PC-9 (cell line): ENCODE results near the gene INTS4. TPM values are rescaled to one million over a fixed set of nuclear protein-coding genes. Genes with fewer than 3 reads are reported as not detected.
"Not testable (repeated sequence)": the region's sequence is repeated elsewhere in the genome, so short reads cannot be mapped to it uniquely, and the experiment has no call there.

Experiments used
- BruUV-seq: library from RNA; stranded (reverse); fragments of 400-500 nt; replicated peaks from 2 replicates; lab custom pipeline; 2021; lab: Mats Ljungman, UMichigan
- CTCF ChIA-PET: fragments of 300-600 bp; sonication (Branson Sonifier 250); formaldehyde crosslinking; loops from one replicate; lab custom pipeline; 2022; ENCODE audit warnings: antibody characterized with exemption; lab: Charles Lee
- POLR2A ChIA-PET: fragments of 300-600 bp; sonication (Branson Sonifier 250); formaldehyde crosslinking; loops from one replicate; lab custom pipeline; 2022; ENCODE audit warnings: antibody characterized with exemption; ENCODE audit not compliant: unreplicated experiment; lab: Charles Lee
- DNase-seq, 2 experiments: peaks; one replicate each; pipeline versions ENCODE4 v3.0.0 to v3.0.0-alpha.2; 2015 to 2022; ENCODE audit warnings: mixed read lengths in 1 of 2
- H2AFZ ChIP-seq: fragments of 200-600 bp; sonication (generic); 2 replicates; pipeline ENCODE4 v1.8.1; 2017; ENCODE audit warnings: antibody characterized with exemption
- H3F3A ChIP-seq: fragments of 200-600 bp; sonication (generic); 2 replicates; pipeline ENCODE4 v1.8.1; 2017; ENCODE audit warnings: antibody characterized with exemption, mild to moderate bottlenecking, low read depth; ENCODE audit not compliant: insufficient read depth
- H3K27ac ChIP-seq: fragments of 200-600 bp; sonication (generic); 2 replicates; pipeline ENCODE4 v1.6.1; 2016; ENCODE audit warnings: mixed run types
- H3K27me3 ChIP-seq: fragments of 200-600 bp; sonication (generic); 2 replicates; pipeline ENCODE4 v1.6.1; 2016; ENCODE audit warnings: low read depth, mixed run types; ENCODE audit not compliant: insufficient read depth
- H3K36me3 ChIP-seq: fragments of 200-600 bp; sonication (generic); 2 replicates; pipeline ENCODE4 v1.6.1; 2016; ENCODE audit warnings: low read depth, mixed run types
- H3K4me1 ChIP-seq: fragments of 200-600 bp; sonication (generic); replicated peaks from 2 replicates; pipeline ENCODE4 v1.6.1; 2016; ENCODE audit warnings: mixed run types; ENCODE audit not compliant: insufficient read depth
- H3K4me2 ChIP-seq: fragments of 200-600 bp; sonication (generic); 2 replicates; pipeline ENCODE4 v1.6.1; 2017; ENCODE audit warnings: mixed run types
- H3K4me3 ChIP-seq: fragments of 200-600 bp; sonication (generic); 2 replicates; pipeline ENCODE4 v1.6.1; 2016; ENCODE audit warnings: mixed run types
- H3K79me2 ChIP-seq: fragments of 200-600 bp; sonication (generic); 2 replicates; pipeline ENCODE4 v1.6.1; 2017; ENCODE audit warnings: low read depth, mixed run types
- H3K9me2 ChIP-seq: fragments of 200-600 bp; sonication (generic); 2 replicates; pipeline ENCODE4 v1.8.1; 2017; ENCODE audit warnings: mild to moderate bottlenecking; ENCODE audit not compliant: insufficient read depth
- H3K9me3 ChIP-seq: fragments of 200-600 bp; sonication (generic); 2 replicates; pipeline ENCODE4 v1.8.1; 2016; ENCODE audit warnings: low read depth; ENCODE audit not compliant: insufficient read depth
- H4K20me1 ChIP-seq: fragments of 200-600 bp; sonication (generic); 2 replicates; pipeline ENCODE4 v1.8.1; 2017; ENCODE audit not compliant: insufficient read depth
- EZH2 ChIP-seq: fragments of 200-600 bp; sonication (generic); IDR thresholded peaks from 2 replicates; pipeline ENCODE4 v1.8.0; 2017; ENCODE audit warnings: antibody characterized with exemption, low read depth
- intact Hi-C: fragments of 100-400 bp; cut with micrococcal nuclease; formaldehyde crosslinking; loops from one replicate; pipeline ENCODE4 v1.10.0; 2022; ENCODE audit not compliant: unreplicated experiment
- total RNA-seq: library from RNA; stranded (reverse); gene quantifications from 2 replicates; pipeline ENCODE4 v1.2.3, GENCODE V29; 2021
- TF ChIP-seq, protein P1 (sequence below): fragments of 200-600 bp; sonication (generic); conservative IDR thresholded peaks from 2 replicates; pipeline ENCODE4 v1.6.1; 2017; ENCODE audit warnings: mixed run types, antibody characterized with exemption, mild to moderate bottlenecking, moderate library complexity

INTS4 gene
- total RNA-seq, 1 experiment from 2014 or later = 53.8 TPM

DNA sequence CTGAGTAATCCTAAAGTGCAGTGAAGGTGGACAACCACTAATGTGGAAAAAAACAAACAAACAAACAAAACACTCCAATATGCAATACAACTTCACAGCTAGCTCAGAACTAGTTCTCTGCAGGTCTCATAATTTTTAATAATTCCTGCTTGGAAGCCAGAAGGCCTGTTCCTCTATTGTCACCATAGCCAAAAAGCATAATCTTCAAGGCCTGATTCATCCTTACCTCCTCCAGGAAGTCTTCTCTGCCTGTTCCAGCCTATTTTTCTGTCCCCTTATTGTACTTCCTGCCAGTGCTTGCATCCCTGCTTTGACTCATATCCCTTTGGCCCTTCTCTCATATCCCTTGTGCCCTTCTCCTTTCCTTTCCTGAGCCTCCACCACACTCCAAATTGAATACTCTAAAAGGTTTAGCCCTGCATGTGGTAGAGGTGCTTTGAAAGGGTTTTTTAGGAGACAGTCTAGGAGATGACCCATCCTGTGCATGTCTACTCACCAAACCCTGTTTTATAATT, 104.3 kb downstream of the INTS4 start:
- not testable (repeated sequence) for BruUV-seq, H3K27ac ChIP-seq

DNA sequence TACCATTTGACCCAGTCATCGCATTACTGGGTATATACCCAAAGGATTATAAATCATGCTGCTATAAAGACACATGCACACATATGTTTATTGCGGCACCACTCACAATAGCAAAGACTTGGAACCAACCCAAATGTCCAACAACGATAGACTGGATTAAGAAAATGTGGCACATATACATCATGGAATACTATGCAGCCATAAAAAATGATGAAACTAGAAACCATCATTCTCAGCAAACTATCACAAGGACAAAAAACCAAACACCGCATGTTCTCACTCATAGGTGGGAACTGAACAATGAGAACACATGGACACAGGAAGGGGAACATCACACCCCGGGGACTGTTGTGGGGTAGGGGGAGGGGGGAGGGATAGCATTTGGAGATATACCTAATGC, 105.4 kb downstream of the INTS4 start:
- H2AFZ ChIP-seq, POLR2A ChIA-PET, BruUV-seq, DNase-seq, H3K27ac ChIP-seq, H3K9me2 ChIP-seq, CTCF ChIA-PET, H4K20me1 ChIP-seq, H3K4me3 ChIP-seq, H3F3A ChIP-seq, H3K79me2 ChIP-seq, H3K4me2 ChIP-seq, H3K27me3 ChIP-seq, H3K9me3 ChIP-seq, H3K4me1 ChIP-seq, intact Hi-C loops: not testable (repeated sequence)
- 0 out of 2 replicates have a peak, but pooled peaks cover 16% of the 10 kb centered on the region for H3K36me3 ChIP-seq

More for the DNA sequence above, 104.3 kb downstream of the INTS4 start:
- H3K9me2 ChIP-seq, H3K27me3 ChIP-seq, H3K9me3 ChIP-seq, POLR2A ChIA-PET, intact Hi-C loops, CTCF ChIA-PET, H4K20me1 ChIP-seq, H2AFZ ChIP-seq, H3K4me3 ChIP-seq, H3K79me2 ChIP-seq, H3K4me1 ChIP-seq, DNase-seq, H3F3A ChIP-seq, H3K4me2 ChIP-seq: not testable (repeated sequence)
- 0 out of 2 replicates have a peak, but pooled peaks cover 16% of the 10 kb centered on the region for H3K36me3 ChIP-seq

- TF ChIP-seq, protein P1, sequence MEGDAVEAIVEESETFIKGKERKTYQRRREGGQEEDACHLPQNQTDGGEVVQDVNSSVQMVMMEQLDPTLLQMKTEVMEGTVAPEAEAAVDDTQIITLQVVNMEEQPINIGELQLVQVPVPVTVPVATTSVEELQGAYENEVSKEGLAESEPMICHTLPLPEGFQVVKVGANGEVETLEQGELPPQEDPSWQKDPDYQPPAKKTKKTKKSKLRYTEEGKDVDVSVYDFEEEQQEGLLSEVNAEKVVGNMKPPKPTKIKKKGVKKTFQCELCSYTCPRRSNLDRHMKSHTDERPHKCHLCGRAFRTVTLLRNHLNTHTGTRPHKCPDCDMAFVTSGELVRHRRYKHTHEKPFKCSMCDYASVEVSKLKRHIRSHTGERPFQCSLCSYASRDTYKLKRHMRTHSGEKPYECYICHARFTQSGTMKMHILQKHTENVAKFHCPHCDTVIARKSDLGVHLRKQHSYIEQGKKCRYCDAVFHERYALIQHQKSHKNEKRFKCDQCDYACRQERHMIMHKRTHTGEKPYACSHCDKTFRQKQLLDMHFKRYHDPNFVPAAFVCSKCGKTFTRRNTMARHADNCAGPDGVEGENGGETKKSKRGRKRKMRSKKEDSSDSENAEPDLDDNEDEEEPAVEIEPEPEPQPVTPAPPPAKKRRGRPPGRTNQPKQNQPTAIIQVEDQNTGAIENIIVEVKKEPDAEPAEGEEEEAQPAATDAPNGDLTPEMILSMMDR = no peak
- TF ChIP-seq EZH2 = no peak
- Histone ChIP-seq H3K9me3 (no peaks in the 10 kb centered on the region), H3K4me1 (no peaks in the 10 kb centered on the region), H3K9me2 (no peaks in the 10 kb centered on the region), H4K20me1 (no peaks in the 10 kb centered on the region), H3K27me3 (no peaks in the 10 kb centered on the region), H3K27ac (no peak overlapping the region), H2AFZ (no peak overlapping the region), H3F3A (peaks cover 3% of the 10 kb centered on the region; the same call in 1 of the 2 replicates), H3K79me2 (no peaks in the 10 kb centered on the region), H3K36me3 (0 out of 2 replicates have a peak, but pooled peaks cover 9% of the 10 kb centered on the region), H3K4me3 (no peak overlapping the region), H3K4me2 (no peak overlapping the region)
- DNase-seq = no peak
- BruUV-seq = no TSS peak
- POLR2A ChIA-PET = no interaction called here
- CTCF ChIA-PET = no interaction called here
- intact Hi-C loops = no loop called here
These were observed 108.1 kb downstream of the INTS4 start for GRCh38 chr11:77886401-77886800.

DNA sequence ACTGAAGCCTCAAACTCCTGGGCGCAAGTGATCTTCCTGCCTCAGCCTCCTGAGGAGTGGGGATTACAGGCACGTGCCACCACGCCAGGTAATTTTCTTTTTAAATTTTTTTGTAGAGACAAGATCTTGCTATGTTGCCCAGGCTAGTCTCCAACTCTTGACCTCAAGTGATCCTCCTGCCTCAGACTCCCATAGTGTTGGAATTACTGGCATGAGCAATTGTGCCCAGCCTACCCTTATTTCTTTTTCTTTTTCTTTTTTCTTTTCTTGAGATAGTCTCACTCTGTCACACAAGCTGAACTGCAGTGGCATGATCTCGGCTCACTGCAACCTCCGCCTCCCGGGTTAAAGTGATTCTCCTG, 109.7 kb downstream of the INTS4 start:
- H3K4me2 ChIP-seq = no peak overlapping the region
- no peaks in the 10 kb centered on the region for H4K20me1 ChIP-seq
- H3K27me3 ChIP-seq = no peaks in the 10 kb centered on the region
- peaks cover 3% of the 10 kb centered on the region; the same call in 1 of the 2 replicates for H3F3A ChIP-seq
- no peak for TF ChIP-seq EZH2
- TF ChIP-seq, protein P1 = no peak
- H3K9me2 ChIP-seq = no peaks in the 10 kb centered on the region
- no peak overlapping the region for H2AFZ ChIP-seq
- CTCF ChIA-PET = no interaction called here
- no peaks in the 10 kb centered on the region for H3K9me3 ChIP-seq
- H3K4me1 ChIP-seq = no peaks in the 10 kb centered on the region
- no TSS peak for BruUV-seq
- no peak overlapping the region for H3K27ac ChIP-seq
- peak in 1 of 2 experiments; percentile 26 for DNase-seq
- H3K79me2 ChIP-seq = no peaks in the 10 kb centered on the region
- POLR2A ChIA-PET = no interaction called here
- 0 out of 2 replicates have a peak, but pooled peaks cover 12% of the 10 kb centered on the region for H3K36me3 ChIP-seq
- intact Hi-C loops = no loop called here
- H3K4me3 ChIP-seq = no peak overlapping the region
